Stimulated activated CD8-positive, alpha-beta memory T cell treated with anti-CD3 and anti-CD28 coated beads, Interleukin-12 subunit alpha, Interleukin-12 subunit beta, amount 100 ng/mL, for 4 hours (primary cell): ENCODE measurements around the gene RBM17.
"Not testable (repeated sequence)": the region's sequence is repeated elsewhere in the genome, so short reads cannot be mapped to it uniquely, and the experiment has no call there.

Source experiments
- DNase-seq: peaks from one replicate; pipeline ENCODE4 v3.0.0-alpha.2; 2020; ENCODE audit warnings: low read depth

The RBM17 gene

DNA sequence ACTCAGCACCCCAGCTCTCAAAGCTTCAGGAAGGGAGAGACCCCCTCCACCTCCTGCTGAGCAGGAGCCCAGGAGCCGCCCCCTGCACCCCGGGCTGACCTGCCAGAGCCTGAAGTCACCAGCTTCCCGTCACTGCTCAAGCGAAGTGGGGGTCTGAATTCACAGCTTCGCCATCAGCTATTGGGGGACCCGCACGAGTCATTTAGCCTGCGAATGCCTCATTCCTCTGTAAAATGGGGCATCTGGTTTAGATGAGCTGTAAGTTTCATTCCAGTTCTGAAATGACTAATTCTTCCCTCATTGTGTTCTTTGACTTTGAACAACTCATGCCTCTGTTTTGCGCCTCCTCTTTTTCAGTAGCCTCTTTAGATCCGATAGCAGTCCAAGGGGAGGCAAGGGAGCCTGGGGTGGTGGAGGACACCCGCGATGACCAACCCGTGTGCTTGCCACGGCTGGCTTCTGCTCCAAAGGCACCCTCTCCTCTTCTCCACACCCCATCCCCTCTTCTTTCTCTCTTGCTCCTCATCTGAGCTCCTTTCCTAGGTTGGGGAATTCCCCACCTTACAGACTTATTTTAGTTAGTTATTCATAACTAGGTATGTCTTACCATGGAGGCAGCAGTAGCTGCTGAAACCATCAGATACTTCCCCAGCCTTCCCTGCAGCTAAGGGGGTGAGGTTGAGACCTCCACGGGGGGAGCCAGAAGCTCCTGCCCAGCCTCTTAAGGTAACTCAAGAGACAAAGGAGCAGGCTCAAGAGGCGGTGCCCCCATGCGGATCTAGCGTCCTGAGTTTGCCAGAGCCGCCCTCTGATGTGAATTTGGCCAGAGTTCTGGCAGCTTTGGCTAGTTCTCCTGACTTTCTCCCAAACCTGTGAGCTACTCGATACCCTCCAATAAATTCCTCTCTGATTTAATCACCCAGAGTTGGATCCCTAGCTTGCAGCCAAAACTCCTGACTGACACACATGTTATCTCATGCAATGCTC, 47.7 kb downstream of the RBM17 start:
- DNase-seq, result no peak

DNA sequence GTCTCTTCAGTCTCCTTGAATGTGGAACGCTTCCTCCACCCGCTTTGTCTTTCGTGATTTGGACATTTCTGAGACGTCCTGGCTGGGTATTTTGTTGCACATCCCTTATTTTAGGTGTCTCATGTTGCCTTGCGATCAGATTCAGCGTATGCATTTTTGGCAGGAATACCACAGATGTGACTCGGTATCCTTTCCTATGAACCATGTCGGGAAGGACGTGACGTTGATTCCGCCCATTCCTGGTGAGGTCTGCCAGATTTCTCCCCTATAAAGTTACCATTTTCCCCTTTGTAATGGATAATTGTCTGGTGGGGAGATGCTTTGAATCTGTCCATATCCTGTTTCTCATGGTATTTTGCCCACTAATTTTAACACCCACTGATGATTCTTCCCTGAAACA, 49.6 kb downstream of the RBM17 start:
- DNase-seq, result no peak

DNA sequence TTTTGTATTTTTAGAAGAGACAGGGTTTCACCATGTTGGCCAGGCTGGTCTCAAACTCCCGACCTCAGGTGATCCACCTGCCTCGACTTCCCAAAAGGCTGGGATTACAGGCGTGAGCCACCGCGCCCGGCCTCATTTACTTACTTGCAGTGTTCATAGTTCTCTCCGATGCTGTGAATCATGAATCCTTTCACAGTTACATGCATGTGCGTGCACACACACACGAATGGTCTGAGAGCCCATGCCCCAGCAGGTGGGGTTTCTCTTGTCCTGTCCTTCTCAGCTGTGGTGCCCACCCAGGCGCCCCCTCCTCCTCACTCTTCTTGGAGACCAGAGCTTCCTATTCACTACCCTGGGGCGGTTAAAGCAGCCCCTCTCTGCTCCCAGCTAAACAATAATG, 50.6 kb downstream of the RBM17 start:
- DNase-seq, result no peak

DNA sequence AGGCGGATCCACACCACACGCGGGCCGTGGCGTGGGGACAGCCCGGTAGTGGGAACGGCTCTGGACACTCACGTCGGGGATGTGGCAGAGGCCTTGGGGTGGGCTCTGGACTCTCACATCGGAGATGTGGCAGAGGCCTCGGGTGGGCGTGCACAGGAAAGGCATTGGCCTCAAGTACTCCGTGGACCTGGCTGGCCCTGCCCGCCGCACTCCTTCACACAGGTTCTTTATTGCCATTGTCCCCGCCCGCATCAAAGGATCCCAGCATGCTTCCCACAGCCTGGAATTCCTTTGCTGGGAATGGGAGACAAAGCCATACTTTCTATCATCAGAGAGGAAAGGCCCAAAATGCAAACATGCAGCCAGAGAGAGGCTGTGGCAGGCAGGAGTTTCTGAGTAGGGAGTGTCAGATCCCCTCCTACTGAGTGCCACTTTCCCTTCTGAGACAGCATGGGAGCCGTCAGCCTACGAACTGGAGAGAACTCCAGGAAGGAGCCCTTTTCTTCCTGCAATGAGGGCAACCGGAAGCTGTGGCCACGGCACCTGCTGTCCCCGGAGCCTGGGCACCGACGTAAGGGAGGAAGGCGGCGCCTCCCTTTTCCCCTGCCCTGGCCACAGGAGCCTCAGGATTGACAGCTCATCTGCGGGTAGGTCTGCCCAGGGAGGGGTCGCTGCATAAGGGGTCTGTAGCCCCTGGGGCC, 51.5 kb downstream of the RBM17 start:
- no peak for DNase-seq

DNA sequence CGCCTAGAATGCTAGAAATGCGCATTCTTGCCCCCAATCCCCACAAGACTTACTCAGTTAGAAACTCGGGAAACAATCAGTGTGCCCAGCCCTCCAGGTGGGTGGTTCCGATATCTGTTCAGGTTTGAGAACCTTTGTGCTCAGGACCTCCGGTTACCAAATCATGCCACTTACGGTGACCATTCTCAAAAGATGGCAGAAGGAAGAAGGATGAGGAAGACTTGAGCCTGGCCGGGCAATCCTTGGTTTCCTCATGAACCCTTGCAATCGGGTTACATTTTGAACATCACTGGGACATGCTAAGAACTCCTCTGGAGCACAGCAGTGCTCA, 52.1 kb downstream of the RBM17 start:
- DNase-seq, result no peak

DNA sequence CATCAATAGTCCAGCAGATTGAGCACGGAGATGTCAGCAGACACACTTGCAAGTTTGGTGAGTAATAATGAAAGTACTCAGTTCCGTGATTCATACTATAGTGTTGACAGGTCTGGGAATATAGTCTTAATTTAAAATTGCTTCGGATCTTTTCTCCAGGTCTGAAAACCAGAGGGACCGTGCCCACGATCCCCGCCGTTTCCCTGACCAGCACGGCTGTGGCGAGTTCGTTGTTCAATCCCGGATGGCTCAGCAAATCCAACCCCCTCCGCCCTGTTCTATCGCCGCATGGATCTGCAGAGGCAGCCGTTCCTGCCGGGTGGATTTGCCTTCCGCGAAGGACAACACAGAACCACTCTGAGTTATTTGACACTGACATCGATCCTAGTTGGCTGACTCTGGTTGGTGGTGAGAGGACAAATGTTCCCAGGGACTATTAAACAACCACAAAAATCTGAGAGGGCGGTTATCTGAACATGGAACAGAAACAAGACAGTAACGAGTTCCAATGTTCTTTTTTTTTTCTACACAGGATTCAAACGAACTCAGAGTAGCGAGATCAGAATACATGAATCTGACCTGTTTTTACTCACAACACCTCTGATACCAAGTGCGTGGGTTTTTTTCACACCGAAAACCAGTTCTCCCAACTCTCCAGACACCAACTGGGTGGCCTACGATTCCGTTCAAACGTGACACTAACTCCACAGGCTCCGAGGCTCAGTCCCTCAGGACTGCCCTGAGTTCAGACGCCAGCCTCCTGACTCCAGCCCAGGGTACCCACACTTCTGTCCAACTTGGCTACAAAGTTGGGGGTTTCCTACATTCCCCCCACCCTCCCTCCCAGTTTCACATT, 52.7 kb downstream of the RBM17 start:
- no peak for DNase-seq

DNA sequence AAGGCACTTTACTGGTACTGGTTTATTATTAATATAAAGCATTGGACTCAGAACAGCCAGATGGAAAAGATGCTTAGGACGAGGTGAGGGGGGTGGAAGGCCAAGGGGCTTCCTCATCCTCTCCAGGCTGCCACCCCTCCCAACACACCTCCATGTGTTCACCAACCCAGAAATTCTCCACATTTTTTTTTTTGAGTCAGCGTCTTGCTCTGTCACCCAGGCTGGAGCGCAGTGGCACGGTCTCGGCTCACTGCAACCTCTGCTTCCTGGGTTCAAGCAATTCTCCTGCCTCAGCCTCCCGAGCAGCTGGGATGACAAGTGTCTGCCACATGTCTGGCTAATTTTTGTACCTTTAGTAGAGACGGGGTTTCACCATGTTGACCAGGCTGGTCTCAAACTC, 53.4 kb downstream of the RBM17 start:
- DNase-seq, result not testable (repeated sequence)

DNA sequence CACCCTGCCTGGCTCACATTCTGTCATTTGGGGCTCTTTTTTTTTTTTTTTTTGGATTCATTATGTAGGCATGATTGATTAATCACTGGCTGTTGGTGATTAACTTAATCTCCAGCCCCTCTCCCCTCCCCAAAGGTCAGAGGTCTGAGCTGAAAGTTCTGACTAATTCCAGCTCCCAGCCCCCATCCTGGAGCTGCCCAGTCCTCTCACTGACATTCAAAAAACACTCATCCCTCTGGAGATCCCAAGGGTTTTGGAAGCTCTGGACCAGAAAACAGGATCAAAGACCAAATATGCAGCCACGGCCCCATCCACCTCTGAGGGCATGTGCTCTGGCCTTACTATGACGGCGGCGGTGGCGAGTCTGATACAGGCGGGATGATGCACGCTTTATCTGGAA, 53.8 kb downstream of the RBM17 start:
- no peak for DNase-seq

DNA sequence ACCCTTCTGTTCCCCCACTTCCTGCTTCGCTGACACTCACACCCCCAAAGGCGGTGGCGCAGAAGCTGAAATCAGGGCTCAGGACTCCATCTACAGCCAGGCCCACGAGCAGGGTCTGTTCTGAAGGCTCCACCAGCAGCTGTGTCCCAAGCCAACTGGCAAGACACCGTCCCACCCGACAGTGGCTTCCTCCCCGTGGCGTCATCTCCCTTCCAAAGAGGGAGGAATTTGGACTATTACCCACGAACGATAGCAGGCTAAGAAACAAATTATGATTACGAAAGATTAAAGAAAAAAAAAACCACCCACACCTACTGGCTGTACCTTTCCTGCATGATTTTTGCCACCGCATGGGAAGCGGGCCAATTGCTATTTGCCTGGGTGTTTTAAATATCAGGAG, 54.3 kb downstream of the RBM17 start:
- no peak for DNase-seq

DNA sequence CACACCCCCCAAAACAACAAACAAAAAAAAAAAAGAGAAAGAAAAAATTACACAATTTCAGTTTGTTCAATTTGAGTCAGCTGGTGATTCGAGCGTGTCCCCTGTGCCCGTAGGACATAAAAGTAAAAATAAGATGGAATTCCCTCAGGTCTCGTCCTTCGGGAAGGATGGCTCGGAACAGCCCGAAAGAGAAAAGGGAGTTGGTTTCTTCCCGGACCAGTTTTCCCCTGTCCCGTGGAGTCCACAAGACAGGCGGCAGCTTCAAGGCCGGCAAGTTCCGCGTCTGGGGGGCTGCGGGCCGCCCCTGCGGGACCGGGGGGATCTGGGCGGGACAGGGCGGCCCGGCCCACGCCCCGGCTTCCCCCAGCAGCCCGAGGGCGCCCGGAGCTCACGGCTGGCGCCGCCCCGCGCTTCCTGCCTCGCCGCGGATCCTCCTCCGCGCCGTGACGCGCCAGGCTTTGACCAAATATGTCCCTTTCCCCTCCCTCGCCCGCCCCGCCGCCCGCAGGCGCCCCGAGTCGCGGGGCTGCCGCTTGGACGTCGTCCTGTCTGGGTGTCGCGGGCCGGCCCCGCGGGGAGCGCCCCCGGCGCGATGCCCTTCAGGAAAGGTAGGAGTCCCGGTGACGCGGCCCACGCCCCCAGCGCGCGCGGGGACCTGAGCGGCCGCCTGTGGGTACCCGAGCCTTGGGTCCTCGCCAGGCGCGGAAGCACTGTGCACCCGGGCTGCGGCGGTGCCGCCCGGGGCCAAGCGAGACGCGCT, 55.8 kb downstream of the RBM17 start:
- peak; percentile 85 for DNase-seq

DNA sequence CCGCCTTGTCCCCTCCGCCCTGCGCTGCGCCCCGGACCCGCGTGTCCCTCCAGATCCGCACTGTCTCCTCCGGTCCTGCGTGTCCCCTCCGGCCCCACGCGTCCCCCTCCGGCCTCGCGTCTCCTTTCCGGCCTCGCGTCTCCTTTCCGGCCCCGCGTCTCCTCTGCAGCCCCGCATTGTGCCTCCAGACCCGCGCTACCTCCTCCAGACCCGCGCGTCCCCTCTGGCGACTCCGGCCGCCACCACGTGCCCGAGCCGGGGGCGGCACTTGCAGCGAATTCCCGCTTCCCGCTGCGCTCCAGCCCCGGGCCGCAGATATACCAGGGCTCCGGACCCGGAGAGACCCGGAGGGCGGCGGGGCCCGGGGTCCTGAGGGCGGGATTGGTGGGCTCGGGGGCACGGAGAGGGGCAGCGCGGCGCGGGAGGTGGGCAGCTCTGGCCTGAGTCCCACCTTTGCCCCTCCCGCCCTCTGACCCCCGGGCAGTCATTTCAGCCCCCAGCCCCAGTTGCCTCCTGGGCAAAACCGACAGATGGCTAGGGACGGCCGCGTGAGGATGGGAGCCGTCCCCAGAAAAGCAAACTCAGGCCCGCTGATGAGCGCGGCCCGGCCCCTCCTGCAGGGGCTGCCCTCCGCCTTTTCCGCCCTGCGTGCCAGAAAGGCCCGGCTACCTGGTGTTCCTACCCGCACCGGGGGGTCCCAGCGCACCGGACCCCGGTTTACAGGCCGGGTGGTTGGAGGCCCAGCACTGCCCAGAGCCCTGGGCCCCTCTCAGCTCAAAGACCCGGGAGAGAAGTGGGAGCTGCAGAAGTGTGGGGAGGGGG, 56.5 kb downstream of the RBM17 start:
- DNase-seq, result no peak

DNA sequence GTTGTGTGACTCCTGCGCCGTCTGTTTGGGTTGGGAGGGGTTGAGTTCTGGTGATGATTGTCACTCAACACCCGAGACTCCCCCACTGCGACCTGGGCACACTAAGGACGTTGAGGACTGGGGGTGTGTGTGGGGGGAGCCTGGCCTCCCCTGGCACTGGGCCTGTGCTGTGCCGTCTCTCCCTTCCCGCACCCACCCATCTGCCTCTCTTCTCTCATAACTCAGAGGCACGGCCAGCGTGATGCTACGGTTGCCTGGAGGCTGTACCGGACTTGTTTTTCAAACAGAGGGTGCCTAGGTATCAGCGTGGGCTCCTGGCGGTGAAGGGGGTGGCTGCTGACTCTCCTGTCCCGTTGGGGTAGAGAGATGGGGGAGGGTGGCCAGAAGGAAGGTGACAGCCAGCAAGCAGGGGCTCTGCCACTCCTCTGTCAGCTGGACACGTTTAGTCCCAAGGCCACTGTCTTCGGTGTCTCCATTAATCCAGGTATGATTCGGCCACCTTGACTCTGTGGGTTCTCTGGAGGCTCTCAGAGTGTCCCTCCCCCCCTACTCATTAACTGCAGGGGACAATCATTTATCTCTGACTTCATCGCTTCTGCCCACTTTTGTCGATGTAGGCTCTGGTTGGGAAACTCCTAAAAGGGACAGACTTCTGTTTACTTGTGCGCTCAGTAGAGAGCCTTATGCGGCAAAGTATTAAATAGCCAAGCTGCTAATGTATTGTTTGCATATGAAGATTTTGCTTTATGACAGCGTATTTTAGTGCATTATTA, 57.4 kb downstream of the RBM17 start:
- DNase-seq, result no peak

DNA sequence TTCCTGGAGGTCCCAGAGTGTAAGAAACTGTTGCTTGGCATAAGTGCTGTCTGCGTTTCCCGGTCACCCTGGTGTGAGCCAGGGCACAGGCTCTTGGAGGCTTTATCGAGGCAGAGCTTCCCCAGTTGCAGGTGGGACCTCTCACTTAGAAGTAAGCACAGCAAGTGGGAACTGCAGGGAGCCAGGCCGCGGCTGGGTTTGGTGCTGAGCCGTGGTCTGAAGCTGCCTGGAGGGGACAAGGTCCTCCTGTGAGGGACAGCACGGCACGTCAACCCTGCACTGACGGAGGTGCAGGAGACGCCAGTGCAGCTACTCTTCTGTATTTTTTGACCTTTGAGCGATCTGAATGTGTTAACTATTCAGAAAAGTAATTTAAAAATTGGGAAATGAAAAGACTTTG, 58.1 kb downstream of the RBM17 start:
- DNase-seq, result no peak

DNA sequence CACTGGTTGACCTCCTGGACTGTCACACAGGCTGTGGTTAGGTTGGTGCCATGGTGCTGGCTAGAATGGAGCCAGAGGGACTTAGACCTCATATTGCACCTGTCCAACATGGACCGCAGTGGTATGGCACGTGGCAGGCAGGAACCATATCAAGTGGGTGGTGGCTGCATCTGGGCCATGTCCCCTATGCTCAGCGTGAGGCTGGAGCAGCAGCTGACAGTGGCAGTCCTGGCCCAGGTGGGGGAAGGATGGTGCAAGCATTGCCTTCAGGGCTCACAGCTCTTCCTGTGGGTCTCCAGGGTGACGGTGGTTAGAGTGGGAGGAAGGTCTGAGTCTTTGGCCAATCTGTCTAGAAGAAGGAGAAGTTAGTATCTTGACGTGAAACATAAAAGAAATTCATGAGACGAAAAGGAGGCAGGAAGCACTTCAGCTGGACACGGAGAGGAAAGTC, 59.4 kb downstream of the RBM17 start:
- no peak for DNase-seq

DNA sequence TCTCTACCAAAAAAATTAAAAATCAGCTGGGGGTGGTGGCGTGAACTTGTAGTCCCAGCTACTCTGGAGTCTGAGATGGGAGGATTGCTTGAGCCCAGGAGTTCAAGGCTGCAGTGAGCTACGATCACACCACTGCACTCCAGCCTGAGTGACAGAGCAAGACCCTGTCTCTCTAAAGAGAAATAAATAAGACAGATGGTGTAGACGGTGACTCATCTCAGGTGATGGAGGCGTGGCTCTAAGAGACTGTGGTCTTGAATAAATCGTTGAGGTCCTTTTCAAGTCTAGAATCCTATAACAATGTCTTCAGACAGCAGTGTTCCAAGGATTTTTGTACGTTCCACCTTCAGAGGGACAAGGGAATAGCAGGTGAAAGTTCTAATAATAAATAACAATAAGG, 60.1 kb downstream of the RBM17 start:
- DNase-seq, result no peak

DNA sequence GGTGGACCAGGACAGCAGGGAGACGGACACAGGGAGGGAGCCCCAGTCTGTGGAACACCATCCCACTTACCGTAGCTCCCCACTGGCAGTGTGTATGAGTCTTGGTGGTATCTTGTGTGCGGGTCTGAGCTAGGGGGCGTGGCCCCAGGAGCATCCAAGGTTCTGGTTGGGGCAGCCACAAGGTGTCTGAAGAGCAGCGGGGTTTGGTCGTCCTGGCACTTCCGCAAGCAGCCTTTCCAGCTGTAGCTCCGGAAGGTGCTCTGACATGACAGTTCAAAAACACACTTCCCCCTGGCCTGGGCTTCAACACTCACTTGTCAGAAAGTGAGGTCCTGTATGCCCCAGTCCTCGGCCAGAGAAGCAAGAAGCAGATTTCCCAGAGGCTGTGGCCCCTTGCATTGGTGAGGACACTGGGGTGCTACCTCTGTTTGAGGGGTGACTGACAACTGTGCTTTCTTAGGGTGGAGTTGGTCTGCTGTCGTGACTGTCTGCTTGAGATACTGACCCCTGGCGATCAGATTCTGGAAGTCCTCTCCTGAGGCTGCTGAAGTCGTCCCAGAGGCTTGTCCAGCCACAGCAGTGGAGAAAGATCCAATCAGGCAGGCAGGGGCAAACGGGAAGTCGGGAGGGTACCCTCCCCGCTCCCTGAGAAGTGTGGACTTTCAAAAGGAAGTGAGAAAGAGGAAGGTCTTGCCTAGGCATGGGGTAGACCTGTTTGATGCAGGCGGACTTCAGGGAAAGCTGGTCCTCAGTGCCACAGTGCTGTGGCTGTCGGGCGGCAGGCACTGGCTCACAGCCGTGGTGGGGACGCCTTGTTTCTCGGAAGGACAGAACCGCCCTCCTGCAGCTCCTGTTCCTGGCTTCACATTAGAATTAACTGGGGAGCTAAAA, 62.5 kb downstream of the RBM17 start:
- no peak for DNase-seq

DNA sequence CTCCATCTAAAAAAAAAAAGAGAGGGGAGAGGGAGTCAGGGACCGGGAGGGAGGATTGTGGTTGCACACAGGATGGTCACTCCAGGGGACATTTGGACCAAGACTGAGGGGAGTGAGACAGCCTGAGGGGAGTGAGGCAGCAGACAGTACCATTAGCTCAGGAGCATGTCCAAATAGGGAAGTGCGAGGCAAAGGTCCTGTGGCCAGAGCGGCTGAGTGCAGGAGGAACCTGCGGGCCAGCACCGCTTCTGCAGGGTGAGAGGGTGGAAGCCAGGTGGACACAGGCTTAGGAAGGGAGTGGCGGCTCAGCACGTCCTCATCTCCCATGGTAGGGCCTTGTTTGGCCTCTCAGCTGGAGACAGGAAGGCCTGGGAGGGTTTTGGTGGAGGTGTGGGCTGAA, 65.0 kb downstream of the RBM17 start:
- DNase-seq, result no peak

DNA sequence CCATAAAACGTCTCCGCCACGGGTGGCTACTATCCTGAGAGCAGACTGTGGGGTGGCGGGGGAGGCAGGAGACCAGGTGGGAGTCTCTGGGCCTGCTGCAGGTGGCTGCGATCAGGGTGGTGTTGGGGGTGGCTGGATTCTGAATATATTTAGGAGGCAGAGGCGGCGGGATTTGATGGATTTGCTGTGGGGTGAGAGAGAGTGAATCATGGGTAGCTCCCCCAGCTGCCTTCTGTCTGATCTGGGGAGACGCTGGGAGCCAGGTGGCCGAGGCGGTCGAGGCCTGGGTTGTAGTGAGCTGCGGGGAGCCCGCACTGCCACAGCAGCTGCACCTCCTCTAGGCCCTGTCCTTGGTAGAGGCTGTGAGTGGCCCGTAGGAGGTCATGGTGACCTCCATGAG, 65.7 kb downstream of the RBM17 start:
- DNase-seq, result no peak

DNA sequence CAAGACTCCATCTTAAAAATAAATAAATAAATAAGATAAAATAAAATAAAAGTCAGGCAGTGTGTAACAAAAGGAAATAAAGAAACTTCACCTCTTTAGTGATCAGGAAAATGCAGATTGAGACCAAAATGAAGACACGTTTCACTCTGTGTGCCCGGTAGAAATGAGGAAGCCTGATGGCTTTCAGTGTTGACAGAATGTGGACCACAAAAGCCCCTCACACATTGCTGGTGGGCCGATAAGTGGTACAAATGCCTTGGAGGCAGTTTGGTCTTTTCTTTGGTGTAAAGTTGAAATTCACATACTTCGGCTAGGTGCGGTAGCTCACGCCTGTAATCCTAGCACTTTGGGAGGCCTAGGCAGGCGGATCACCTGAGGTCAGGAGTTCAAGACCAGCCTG, 69.4 kb downstream of the RBM17 start:
- no peak for DNase-seq
